Frontal cortex (tissue), 4 donors: ENCODE measurements around the gene LTC4S. TPM values are rescaled to one million over a fixed set of nuclear protein-coding genes. Genes with fewer than 3 reads are reported as not detected.

Experiments used
- DNase-seq, 2 donors: peaks; one replicate each; pipeline ENCODE4 v3.0.0; 2012; ENCODE audit warnings: low spot score in 2 of 2
- FAIRE-seq: peaks from 2 replicates; lab custom pipeline; 2012; peaks lifted over from hg19 to GRCh38; lab: Jason Lieb, UNC
- total RNA-seq: library from RNA; depleted of rRNA; stranded (reverse); fragments of >200 nt; gene quantifications from one replicate; pipeline ENCODE4 v1.2.3, GENCODE V29; 2014
- donor health status: control.
- donor health status: control.
- donor health status: control.

Gene LTC4S
- total RNA-seq, 1 donor from 2014 or later = 1.6 TPM

DNA sequence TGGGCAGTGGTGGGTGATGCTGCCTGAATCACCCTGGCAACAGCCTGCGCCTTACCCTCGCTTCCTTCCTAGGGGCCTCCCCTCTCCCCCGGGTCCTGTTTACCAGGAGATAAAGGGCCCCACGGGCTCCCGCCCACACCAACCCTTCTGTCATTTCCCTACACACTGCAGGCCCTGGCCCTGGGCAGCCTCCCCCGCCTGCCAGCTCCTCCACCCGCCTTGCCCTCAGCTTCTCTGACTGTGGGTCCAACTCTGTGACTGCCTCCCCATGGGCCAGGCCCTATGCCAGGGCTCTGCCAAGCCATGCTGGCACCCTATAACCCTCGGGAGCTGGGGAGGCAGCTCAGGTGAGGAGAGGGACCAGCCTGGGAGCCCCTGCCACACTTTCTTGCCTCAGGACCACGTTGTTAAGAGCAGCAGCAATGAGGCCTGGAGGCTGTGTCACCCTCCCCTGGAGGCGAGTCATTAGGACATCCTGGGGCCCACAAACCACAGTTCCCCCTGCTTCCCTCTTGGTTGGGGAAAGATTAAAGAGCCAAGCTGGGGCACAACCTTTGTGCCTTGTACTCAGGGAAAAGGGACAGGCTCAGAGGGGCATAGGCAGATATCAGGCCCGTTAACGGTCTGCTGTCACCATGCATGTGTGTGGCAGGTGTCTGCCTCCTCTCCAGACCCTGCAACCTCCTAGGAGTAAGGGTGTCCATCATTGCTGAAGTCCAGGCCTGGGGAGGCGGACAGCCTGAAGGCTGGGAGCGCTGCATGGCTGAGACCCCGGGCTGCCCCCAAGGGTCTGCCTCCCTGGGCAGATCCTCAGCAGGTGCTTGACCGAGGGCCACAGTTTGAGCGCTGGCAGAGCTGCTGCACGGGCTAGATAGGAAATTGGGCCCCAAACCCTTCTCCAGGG lies 10.1 kb downstream of the LTC4S start:
- FAIRE-seq = no peak
- no peak for DNase-seq

GRCh38 chr5:179804555-179804947 lies 10.8 kb downstream of the LTC4S start:
- DNase-seq = no peak
- FAIRE-seq = no peak

GRCh38 chr5:179805070-179805528 lies 11.3 kb downstream of the LTC4S start:
- DNase-seq (peak in 1 of 2 donors; percentile 31), FAIRE-seq (no peak)

DNA sequence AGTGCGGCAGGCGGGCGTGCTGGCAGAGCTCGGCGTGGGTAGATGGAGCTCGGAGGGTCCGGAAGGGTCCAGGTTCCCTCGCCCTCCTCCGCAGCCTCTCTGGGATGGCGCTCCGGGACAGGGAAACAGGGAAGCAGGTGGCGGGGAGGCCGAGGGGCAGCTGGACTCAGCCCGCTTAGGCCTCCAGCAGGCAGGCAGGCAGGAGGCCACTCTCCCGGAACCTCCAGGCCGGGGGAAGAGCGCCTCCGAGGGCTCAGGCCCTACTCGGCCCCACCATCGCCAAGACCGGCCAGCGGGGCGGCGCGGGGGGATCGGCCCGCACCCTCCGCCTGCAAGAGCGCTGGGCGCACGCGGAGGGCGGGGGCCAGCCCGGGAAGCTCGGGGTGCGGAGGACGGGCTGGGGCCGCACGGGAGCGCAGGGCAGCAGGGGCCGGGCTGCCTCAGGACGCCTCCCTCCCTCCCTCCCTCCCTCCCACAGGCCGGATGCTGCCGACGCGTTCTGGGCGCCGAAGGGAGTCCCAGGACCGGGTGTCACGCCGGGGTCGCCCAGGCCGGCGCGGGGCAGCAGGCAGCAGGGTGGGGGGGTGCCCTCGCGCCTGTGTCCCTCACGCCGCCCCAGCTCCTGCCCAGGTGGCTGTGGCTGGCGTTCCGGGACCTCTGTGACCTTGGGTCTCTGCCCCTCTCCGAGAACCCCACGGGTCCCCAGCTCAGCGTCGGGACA lies 11.9 kb downstream of the LTC4S start:
- DNase-seq (peak; percentile 68 to 76), FAIRE-seq (no peak)

- DNase-seq (peak; percentile 93 to 97), FAIRE-seq (no peak)
Measured at GRCh38 chr5:179806250-179807048, 12.7 kb downstream of the LTC4S start, which contains the start of gene MGAT4B. Gene MGAT4B (minus strand): TSS chr5:179806866. CDS start chr5:179806583, 283 bp downstream.

DNA sequence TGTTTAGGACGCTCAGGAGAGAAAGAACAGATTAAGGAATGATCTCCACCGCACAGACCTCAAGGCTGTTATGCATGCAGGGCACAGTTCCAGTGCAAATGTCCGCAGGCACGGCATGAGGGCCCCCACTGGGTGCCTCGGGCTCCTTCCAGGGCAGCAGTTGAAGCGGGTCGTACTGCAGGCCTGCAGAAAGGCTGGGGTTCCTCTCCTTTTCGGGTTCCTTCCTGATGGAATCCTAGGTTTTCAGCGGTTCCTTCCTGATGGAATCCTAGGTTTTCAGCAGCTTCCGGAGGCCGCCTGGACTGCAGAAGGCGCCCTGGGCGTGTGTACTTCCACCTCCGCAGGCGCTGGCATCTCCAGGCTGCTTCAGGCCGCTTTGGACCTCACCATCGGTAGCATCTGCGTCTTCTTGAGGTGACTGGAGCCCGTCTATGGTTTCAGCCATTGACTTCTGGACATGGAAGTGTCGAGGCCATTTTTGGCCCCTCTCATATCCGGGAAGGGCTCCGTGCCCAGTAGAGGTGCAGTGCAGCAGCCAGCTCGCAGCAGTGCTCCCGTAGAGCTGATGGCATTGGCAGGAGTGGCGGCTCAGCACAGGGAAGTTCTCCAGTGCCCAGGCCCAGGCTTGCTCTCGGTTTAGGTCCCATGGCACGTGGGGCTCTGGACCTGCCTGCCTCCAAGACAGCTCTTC lies 18.5 kb downstream of the LTC4S start:
- no peak for DNase-seq
- no peak for FAIRE-seq

DNA sequence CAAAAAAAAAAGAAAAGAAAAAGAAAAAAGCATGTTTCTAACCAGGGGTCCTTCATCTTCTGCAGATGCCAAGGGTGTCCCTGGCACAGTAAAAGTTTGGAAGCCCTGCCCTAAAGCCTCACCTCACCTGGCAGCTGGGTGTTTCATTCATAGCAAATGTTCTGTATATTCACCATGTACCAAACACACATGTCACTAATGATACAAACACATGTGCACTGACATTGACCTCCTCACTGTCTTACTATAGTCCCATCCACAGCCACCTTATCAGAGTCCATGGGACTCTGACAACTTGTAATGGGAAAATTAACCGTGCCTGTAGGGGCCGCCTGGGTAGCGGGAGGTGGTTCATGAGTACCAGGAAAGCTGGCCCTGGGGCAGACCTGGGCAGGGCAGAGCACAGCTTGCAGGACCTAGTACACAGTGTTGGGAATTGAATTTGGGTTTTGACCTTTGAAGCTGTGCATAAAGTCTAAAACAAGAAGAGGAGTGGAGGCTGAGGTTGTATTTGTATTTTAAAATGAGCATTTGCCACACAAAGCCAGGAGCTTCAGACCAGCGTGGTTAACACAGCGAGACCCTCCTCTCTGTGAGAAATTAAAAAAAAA lies 19.3 kb downstream of the LTC4S start:
- FAIRE-seq (no peak), DNase-seq (no peak)

DNA sequence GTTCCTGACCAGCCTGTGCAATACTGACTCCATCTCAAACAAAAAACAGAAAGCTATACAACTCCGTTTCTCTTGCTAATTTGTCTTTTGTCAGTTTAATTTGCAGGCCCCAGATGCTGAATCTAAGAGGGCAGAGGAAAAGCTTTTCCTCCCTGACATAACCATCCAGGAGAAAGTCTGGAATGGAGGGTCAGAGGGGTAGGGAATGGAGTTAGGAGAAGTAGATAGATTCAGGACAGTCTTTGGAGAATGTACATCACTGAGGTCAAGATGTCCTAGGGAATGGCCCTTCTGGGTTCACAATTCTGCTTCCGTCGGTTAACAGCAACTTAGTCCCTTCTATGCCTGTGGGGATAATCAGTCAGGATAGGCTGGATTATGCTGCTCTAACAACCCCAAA lies 20.3 kb downstream of the LTC4S start:
- DNase-seq = no peak
- no peak for FAIRE-seq

- DNase-seq = no peak
- FAIRE-seq = no peak
Measured at GRCh38 chr5:179815491-179816249, 21.9 kb downstream of the LTC4S start.

DNA sequence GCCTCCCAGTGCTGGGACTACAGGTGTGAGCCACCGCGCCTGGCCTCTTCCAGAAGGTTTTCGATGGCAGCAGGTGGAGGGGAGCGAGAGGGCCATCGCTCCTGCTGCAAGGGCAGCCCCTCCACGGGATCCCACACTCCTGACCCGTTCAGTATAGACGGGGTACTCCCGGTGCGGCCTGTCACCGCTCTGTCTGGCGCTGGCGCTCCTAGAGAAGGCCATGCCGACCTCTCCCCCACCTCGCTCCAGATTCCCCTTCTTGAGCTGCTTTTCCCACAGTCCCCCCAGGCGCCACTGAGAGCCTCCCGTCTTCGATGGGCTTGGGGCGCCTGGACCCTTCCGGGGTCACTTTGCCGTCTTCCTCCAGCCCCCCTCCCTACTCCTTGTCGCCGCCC lies 22.6 kb downstream of the LTC4S start:
- FAIRE-seq = no peak
- DNase-seq = no peak

- FAIRE-seq (no peak), DNase-seq (peak in 1 of 2 donors; percentile 39)
Measured at GRCh38 chr5:179816796-179817469, 23.1 kb downstream of the LTC4S start.

DNA sequence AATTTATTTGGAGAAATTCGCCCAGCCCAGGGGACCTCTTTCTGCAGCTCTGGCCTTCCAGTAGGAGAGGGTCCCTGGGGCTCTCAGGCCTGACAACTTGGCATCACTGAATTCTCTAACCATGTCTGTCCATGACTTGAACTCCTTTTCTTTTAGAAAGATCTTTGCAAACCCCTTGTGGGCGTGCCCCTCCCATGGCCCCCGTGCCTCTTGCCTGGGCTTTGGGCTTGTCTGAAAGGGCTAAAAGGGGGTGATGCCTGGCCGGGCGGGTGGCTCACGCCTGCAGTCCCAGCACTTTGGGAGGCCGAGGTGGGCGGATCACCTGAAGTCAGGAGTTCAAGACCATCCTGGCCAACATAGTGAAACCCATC lies 23.7 kb downstream of the LTC4S start:
- FAIRE-seq (no peak), DNase-seq (no peak)

DNA sequence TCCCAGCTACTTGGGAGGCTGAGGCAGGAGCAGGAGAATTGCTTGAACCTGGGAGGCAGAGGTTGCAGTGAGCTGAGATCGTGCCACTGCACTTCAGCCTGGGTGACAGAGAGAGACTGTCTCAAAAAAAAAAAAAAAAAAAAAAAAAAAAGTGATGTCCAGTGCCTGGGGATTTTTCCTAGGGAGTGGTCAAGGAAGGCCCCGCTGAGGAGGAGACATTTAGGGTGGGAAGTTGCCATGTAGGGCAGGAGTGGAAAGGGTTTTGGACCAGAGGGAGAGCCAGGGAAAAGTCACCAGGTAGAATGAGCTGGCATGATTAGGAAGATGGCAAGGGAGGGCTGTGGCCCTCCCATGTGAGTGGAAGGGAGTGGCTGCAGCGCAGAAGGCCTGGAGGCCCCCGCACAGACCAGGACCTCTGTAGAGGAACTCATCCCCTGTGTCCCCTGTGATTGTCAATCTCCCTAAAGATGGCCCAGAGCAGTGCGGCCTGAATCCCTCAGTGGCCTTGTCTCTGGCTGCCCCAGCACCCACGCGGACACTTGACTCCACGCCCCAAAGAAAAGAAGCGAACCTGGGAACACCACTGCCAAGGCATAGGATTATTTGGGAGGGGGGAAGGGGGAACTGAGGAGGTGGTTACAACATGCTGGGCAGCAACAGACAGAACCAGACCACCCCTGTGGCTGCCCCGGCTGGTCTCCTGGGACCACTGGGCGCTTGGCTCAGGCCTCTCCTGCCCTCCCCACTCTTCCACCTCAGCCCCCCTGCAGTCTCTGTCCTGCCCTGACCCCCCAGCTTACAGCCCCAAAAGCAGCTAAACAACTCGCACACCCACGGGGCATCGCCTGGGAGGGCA lies 24.3 kb downstream of the LTC4S start:
- DNase-seq (no peak), FAIRE-seq (no peak)

DNA sequence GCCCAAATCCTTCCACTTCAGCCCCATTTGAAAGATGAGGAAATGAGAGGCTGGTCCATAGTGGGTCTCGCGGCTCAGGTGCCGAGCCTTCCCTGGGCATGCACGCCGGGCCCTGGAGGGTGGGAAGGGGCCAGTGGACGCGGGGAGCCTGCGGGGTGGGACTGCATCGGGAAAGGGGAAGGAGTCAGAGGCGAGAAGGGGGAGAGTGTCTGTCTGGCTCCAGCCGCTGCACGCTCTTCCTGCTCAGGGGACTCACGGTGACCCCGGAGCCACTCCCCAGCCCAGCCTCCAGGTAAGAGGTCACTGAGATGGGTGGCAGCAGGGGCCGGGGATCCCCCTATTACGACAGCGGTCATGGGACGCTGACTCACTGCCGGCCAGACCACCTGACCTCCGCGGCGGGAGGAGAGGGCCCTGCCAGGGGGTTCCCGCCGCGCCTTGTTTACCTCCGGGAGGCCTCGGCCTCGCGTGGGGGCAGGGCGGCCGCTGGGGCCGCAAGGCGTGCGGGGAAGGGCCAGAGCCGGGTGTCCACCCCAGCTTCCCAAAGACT lies 25.0 kb downstream of the LTC4S start:
- peak; percentile 93 to 94 for DNase-seq
- no peak for FAIRE-seq

DNA sequence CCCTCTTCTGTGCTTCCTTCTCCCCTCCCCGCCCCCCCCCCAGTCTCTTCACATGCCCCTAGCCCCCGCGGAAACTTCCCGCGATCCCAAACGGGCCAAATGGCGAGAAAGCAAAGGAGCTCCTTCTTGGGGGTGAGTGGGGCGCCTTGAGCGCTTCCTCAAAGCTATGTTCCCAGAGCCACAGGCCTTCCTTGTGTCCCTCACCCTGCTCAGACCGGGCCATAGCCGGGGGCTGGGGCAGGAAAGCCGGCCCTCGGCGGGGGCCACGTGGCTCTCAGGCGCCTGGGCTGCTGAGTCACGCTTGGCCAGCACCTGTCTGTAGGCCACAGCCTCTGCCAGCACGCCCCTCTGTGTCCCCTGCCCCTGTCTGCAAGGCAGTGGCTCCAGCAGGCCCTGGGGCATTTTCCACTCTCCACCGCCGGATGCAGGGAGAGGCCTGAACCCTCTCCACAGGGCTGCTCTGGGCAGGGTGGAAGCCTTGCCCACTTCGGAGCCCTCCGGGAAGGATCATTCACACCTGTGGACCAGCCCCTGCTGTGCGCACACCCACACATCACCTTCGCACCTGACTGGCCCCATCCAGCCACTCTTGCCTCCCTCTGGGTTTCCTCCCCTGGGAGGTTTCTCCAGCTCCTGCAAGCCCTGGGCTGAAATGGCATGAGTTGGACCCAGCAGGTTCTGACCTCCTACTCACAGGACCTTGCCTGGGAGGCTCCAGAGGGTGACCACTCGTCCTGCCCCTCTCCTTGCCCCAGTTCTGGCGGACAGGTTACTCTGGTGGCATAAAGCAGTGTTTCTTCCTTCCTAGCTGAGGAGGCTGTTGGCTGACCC lies 25.7 kb downstream of the LTC4S start:
- DNase-seq = peak; percentile 62 to 71
- no peak for FAIRE-seq

DNA sequence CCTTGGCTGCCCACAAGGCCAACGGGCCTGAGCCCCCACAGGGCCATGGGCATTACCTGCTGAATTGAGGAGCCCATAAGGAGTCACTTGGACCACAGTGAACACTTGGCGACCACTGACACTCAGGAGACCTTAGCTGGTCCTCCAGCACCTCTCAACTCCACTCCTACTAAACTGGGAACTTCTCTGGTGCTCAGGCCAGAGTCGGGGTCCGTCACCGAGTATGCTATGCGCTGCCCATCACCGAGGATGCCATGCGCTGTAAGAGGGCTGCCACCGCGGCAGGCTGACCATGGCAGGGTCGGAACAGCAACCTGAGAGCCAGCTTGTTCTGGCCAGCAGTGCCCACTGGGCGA lies 26.3 kb downstream of the LTC4S start:
- FAIRE-seq (no peak), DNase-seq (peak in 1 of 2 donors; percentile 45)
